Left ventricle myocardium inferior (tissue), 1 donor: ENCODE results near the gene PPIF. TPM values are rescaled to one million over a fixed set of nuclear protein-coding genes. Genes with fewer than 3 reads are reported as not detected.
A peak's percentile ranks its signal among the peaks of the same experiment; 100 is the strongest.

Experiments used
- DNase-seq: peaks from one replicate; pipeline ENCODE4 v3.0.0-alpha.2; 2020
- H3K27ac ChIP-seq: fragments of 200-600 bp; replicated peaks from 2 replicates; pipeline ENCODE4 v1.8.0; 2021
- H3K27me3 ChIP-seq: fragments of 200-600 bp; 2 replicates; pipeline ENCODE4 v1.8.0; 2021; ENCODE audit warnings: low read depth
- H3K36me3 ChIP-seq: fragments of 200-600 bp; 2 replicates; pipeline ENCODE4 v1.8.0; 2021
- H3K4me1 ChIP-seq: fragments of 200-600 bp; 2 replicates; pipeline ENCODE4 v1.8.0; 2021
- H3K4me3 ChIP-seq: fragments of 200-600 bp; 2 replicates; pipeline ENCODE4 v1.8.0; 2021; ENCODE audit warnings: mild to moderate bottlenecking, moderate library complexity
- H3K9me3 ChIP-seq: fragments of 200-600 bp; replicated peaks from 2 replicates; pipeline ENCODE4 v1.8.0; 2021
- intact Hi-C: fragments of 100-400 bp; cut with micrococcal nuclease; formaldehyde crosslinking; loops from one replicate; pipeline ENCODE4 v1.11.0; 2022
- total RNA-seq: library from RNA; stranded (reverse); fragmentation: NEBNext Ultra II Directional; extraction: Animal tissue kit (Norgen Biotek cat#: 25700); gene quantifications from one replicate; pipeline ENCODE4 v1.2.1, GENCODE V29; 2021
- TF ChIP-seq, protein P1 (sequence below): fragments of 200-600 bp; IDR thresholded peaks from 2 replicates; pipeline ENCODE4 v1.8.0; 2021; ENCODE audit warnings: antibody characterized with exemption, mild to moderate bottlenecking, borderline replicate concordance
- donor health status: DM: no; HTN: yes; CAD: no; lungs with severe emphysema.

The PPIF gene
- total RNA-seq, 1 donor from 2014 or later: 150 TPM

DNA sequence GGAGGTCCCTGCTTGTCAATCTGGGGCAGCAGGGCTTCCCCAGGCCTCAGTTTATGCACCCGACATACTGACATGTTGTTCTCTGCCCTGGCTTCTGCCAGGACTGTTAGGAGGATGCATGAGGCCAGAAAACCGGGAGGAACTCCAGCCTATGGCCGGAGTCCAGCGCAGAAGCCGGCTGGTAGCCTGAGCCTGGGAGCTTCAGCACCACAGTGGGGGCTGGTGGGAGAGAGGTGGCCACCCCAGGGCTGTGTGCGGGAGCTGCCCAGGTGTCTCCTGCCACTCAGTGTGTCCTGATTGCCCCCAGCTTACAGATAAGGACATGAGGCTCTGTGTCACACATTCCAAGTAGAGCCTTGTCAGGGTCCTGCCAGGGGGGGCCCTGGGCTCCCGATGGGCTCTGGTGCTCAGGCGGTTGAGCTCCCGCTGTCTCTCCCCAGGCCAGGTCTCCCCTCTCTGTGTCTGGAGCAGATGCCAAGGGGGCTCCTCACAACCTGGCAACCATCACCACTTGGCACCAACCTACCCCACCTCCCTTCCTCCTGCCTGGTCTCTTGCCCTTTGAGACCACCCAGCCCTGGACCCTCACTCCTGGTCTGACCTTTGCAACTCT is 32.3 kb downstream of the PPIF start:
- Histone ChIP-seq H3K27ac (peak overlapping the region; percentile 73), H3K9me3 (no peaks in the 10 kb centered on the region), H3K27me3 (no peaks in the 10 kb centered on the region), H3K36me3 (no peaks in the 10 kb centered on the region), H3K4me1 (peaks cover 54% of the 10 kb centered on the region), H3K4me3 (peak overlapping the region; percentile 12)
- TF ChIP-seq, protein P1, sequence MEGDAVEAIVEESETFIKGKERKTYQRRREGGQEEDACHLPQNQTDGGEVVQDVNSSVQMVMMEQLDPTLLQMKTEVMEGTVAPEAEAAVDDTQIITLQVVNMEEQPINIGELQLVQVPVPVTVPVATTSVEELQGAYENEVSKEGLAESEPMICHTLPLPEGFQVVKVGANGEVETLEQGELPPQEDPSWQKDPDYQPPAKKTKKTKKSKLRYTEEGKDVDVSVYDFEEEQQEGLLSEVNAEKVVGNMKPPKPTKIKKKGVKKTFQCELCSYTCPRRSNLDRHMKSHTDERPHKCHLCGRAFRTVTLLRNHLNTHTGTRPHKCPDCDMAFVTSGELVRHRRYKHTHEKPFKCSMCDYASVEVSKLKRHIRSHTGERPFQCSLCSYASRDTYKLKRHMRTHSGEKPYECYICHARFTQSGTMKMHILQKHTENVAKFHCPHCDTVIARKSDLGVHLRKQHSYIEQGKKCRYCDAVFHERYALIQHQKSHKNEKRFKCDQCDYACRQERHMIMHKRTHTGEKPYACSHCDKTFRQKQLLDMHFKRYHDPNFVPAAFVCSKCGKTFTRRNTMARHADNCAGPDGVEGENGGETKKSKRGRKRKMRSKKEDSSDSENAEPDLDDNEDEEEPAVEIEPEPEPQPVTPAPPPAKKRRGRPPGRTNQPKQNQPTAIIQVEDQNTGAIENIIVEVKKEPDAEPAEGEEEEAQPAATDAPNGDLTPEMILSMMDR: no peak
- intact Hi-C loops: loop anchor here (5.0 kb wide), 1 partner anchor 108 kb away; no protein-coding TSS in a partner anchor
- no peak for DNase-seq

DNA sequence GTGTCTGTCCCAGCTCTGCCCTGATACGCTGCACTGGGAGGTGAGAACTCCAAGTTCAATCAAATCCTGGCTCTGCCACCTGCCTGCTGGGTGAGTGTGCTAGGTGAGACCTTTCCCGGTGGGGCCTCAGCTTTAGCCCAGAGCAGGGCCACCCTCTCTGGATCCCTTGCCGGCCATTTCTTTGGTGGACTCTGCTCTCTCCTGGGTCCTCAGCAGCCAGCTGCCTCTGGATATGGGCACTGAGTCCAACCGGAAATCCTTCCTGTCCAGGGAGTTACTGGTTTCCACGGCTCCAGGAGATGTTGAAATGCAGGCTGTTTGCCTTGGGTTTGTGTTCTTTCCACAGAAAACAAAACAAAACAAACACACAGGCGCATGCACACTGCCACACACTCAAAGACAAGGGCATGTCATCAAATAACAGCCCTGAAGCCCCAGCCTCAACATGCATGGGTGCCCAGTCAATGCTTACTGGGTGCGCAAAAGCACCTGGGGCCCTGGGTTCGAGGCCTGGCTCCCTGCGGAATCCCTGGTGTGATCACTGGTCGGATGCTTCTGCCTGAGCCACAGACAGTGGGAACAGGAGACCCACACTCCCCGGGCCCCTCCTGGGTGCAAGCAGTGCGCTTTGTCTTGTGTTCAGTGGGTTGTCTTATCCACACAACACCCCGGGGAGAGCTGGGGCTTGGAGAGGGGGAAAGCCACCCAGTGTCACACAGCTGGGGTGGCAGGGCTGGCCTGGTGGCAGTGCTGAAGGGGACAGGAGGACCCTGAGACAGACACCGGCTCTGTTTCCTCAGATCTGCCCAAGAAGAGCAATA is 33.1 kb downstream of the PPIF start:
- Histone ChIP-seq H3K36me3 (peaks cover 3% of the 10 kb centered on the region), H3K27ac (peak overlapping the region; percentile 73), H3K27me3 (no peaks in the 10 kb centered on the region), H3K9me3 (no peaks in the 10 kb centered on the region), H3K4me3 (peak overlapping the region; percentile 12), H3K4me1 (peaks cover 47% of the 10 kb centered on the region)
- intact Hi-C loops: no loop called here
- no peak for DNase-seq
- TF ChIP-seq, protein P1: no peak

DNA sequence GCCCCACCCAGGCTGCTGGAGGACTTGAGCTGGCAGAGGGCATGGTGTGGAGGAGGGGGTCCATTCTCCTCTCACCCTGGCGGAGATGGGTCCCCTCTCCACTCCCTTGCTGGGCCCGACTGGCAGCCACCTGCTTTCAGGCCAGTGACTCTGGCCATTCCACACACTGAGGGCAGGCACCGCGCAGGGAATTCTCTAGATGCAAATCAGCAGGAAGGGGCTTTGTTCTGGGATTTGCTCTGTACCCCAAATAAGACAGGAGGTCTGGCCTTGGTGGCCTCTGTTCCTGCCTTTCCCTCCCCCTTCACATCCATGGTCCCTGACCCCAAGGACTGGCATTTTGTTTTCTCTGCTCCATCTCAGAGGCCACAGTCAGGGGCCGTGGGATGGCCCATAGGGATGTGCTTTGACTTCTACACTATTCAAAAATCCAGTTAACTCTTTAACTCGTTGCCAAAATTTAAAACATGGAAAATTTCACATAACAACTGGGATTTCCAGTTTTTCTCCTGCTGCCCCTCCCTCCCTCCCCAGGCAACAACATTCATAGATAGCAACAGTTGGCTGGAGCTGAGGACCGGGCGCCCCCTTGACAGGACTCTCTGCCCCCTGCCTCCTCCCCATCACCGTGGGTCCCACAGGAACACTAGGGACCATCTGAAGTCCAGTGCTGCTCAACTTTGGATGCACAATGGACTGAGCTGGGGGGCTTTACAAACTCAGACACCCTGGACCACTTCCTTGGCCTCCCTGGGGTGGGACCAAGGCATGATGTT is 33.9 kb downstream of the PPIF start:
- Histone ChIP-seq H3K27me3 (no peaks in the 10 kb centered on the region), H3K4me3 (no peak overlapping the region), H3K36me3 (peaks cover 11% of the 10 kb centered on the region), H3K9me3 (no peaks in the 10 kb centered on the region), H3K4me1 (peaks cover 43% of the 10 kb centered on the region), H3K27ac (peak overlapping the region; percentile 73)
- intact Hi-C loops: no loop called here
- TF ChIP-seq, protein P1: no peak
- no peak for DNase-seq

DNA sequence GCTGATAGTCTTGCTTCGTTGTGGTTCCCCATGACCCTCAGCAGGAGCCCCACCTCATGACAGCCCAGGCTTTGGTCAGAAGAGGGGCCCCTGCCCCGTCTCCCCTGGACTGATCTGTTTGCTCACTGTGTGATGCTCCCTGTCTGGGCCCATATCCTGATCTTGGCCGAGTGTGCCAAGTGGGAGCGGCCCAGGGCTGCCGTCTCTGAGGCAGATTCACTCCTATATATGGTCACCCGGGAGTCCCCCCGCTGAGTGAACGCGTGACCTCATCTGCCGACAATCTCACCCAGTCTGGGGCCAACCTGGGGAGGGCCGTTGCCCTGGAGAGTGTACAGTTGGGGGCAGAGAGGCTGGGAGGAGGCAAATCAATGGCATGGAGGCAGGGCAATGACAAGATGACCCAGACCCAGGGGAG is 34.5 kb downstream of the PPIF start:
- Histone ChIP-seq H3K27me3 (no peaks in the 10 kb centered on the region), H3K4me1 (peaks cover 43% of the 10 kb centered on the region), H3K9me3 (no peaks in the 10 kb centered on the region), H3K4me3 (no peak overlapping the region), H3K27ac (peak overlapping the region; percentile 73), H3K36me3 (peaks cover 17% of the 10 kb centered on the region)
- intact Hi-C loops: no loop called here
- TF ChIP-seq, protein P1: no peak
- peak; percentile 64 for DNase-seq

GRCh38 chr10:79382491-79382941 is 35.2 kb downstream of the PPIF start:
- Histone ChIP-seq H3K4me3 (no peak overlapping the region), H3K36me3 (peaks cover 24% of the 10 kb centered on the region), H3K27me3 (no peaks in the 10 kb centered on the region), H3K9me3 (no peaks in the 10 kb centered on the region), H3K4me1 (peaks cover 45% of the 10 kb centered on the region), H3K27ac (peak overlapping the region; percentile 73)
- no peak for DNase-seq
- intact Hi-C loops: no loop called here
- TF ChIP-seq, protein P1: no peak
